GM19438 (cell line): ENCODE measurements around the gene ABI3BP.

Experiments used
- ATAC-seq: cut with Tn5 transposase; IDR thresholded peaks from one replicate; pipeline ENCODE4 v1.9.1; 2021; ENCODE audit warnings: low read depth; ENCODE audit not compliant: unreplicated experiment

Gene ABI3BP

GRCh38 chr3:100893108-100893507, 100.1 kb downstream of the ABI3BP start:
- no peak for ATAC-seq

- ATAC-seq = no peak
Observed at GRCh38 chr3:100891827-100892226, 101.4 kb downstream of the ABI3BP start.

- ATAC-seq = no peak
Observed at GRCh38 chr3:100891033-100891432, 102.2 kb downstream of the ABI3BP start.

GRCh38 chr3:100888881-100889280, 104.3 kb downstream of the ABI3BP start:
- no peak for ATAC-seq

- ATAC-seq = no peak
Observed at GRCh38 chr3:100882571-100882984, 110.6 kb downstream of the ABI3BP start.

GRCh38 chr3:100880845-100881244, 112.4 kb downstream of the ABI3BP start:
- no peak for ATAC-seq

- ATAC-seq = no peak
Observed at GRCh38 chr3:100880072-100880471, 113.1 kb downstream of the ABI3BP start.

- no peak for ATAC-seq
Observed at GRCh38 chr3:100879195-100879810, 113.9 kb downstream of the ABI3BP start.

GRCh38 chr3:100877286-100877685, 115.9 kb downstream of the ABI3BP start:
- ATAC-seq = no peak

- ATAC-seq = no peak
Observed at GRCh38 chr3:100875239-100875638, 118.0 kb downstream of the ABI3BP start.

GRCh38 chr3:100873611-100874010, 119.6 kb downstream of the ABI3BP start:
- no peak for ATAC-seq

- ATAC-seq = no peak
Observed at GRCh38 chr3:100871306-100871705, 121.9 kb downstream of the ABI3BP start.

GRCh38 chr3:100869787-100870186, 123.4 kb downstream of the ABI3BP start:
- no peak for ATAC-seq

GRCh38 chr3:100868894-100869293, 124.3 kb downstream of the ABI3BP start:
- ATAC-seq = no peak

GRCh38 chr3:100868096-100868495, 125.1 kb downstream of the ABI3BP start:
- ATAC-seq = no peak

- no peak for ATAC-seq
Observed at GRCh38 chr3:100865442-100865841, 127.8 kb downstream of the ABI3BP start.

- ATAC-seq = no peak
Observed at GRCh38 chr3:100864471-100865250, 128.6 kb downstream of the ABI3BP start.

GRCh38 chr3:100857863-100858262, 135.4 kb downstream of the ABI3BP start:
- no peak for ATAC-seq

GRCh38 chr3:100856821-100857220, 136.4 kb downstream of the ABI3BP start:
- ATAC-seq = no peak

- no peak for ATAC-seq
Observed at GRCh38 chr3:100852840-100853239, 140.4 kb downstream of the ABI3BP start.

GRCh38 chr3:100850701-100851100, 142.5 kb downstream of the ABI3BP start:
- ATAC-seq = no peak

- no peak for ATAC-seq
Observed at GRCh38 chr3:100850156-100850555, 143.1 kb downstream of the ABI3BP start.
